ENCODE results near the gene ANLN. TPM values are rescaled to one million over a fixed set of nuclear protein-coding genes. Genes with fewer than 3 reads are reported as not detected.

Gene ANLN
- total and polyA plus RNA-seq, 9 of the 15 experiments (the other 6 are each of a cell fraction or from before 2014, with no cell fraction given), result 18.1 to 66.2 (median 38.7) TPM

GRCh38 chr7:36357054-36357453, 32.6 kb upstream of the ANLN start:
- in situ Hi-C loops (cut with MboI), result no loop called here
- Histone ChIP-seq H3K36me3 (ENCODE audit: control insufficient read depth, insufficient read depth, low read length) (no peaks in the 10 kb centered on the region), H3K4me1 (replicated peaks in 1 of 2; ENCODE audit: control insufficient read depth in 2 of 2, insufficient read depth in 2 of 2, low read length in 2 of 2) (no peaks in the 10 kb centered on the region), H3K4me3 (no peak overlapping the region), H3K9me3 (replicated peaks; ENCODE audit: control insufficient read depth, insufficient read depth, low read depth, low read length) (no peaks in the 10 kb centered on the region), H3K27ac (ENCODE audit: extremely low read depth, low read depth, low read length) (no peak overlapping the region), H3K9ac (ENCODE audit: insufficient read depth in 1 of 2, low read depth in 2 of 2, low read length in 2 of 2) (no peak overlapping the region), H4K20me1 (replicated peaks; ENCODE audit: control insufficient read depth, insufficient read depth, low read length) (no peaks in the 10 kb centered on the region), H3K4me2 (ENCODE audit: insufficient read depth, low read length) (no peak overlapping the region), H3K9me1 (ENCODE audit: control insufficient read depth, insufficient read depth, low read length) (no peaks in the 10 kb centered on the region), H3K27me3 (ENCODE audit: control insufficient read depth in 2 of 2, insufficient read depth in 2 of 2, low read length in 2 of 2) (peaks cover 27 to 32% of the 10 kb centered on the region in 2 experiments), H2AFZ (ENCODE audit: low read depth, low read length) (no peak overlapping the region), H3K79me2 (ENCODE audit: control insufficient read depth, insufficient read depth, low read length) (no peaks in the 10 kb centered on the region)
- TF ChIP-seq HMG20B (CRISPR knock-in tag; IDR thresholded peaks at IDR 0.05) (no peak), IRF9 (tag; IDR thresholded peaks at IDR 0.05) (no peak), HNRNPUL1 (IDR thresholded peaks at IDR 0.05; ENCODE audit: low read length) (no peak), BRD9 (IDR thresholded peaks at IDR 0.05; ENCODE audit: low read depth, partially characterized antibody) (no peak), SNRNP70 (optimal IDR thresholded peaks at IDR 0.05; ENCODE audit: low read depth, low read length) (no peak), CREM (IDR thresholded peaks at IDR 0.05; ENCODE audit: low read depth) (no peak), RBM25 (IDR thresholded peaks at IDR 0.05; ENCODE audit: low read depth, low read length, severe bottlenecking) (no peak), TAF7 (tag; IDR thresholded peaks at IDR 0.05) (no peak), KHSRP (IDR thresholded peaks at IDR 0.05) (no peak)
- POLR2A ChIA-PET, result interaction anchor here (0.9 kb wide), 1 partner anchor 10 kb away, joined by 3 read pairs; a partner anchor contains a TSS
- FAIRE-seq, result no peak
- no peak for DNase-seq (ENCODE audit: extremely low read depth in 1 of 4, low spot score in 3 of 4)
- WGBS (ENCODE audit: insufficient coverage, low coverage, missing lambda C conversion rate), result 4% methylated on average over 3 of the region's 3 CpGs
- no peak for ATAC-seq
- intact Hi-C loops (cut with micrococcal nuclease), result no loop called here
- no TSS peak for BruUV-seq (replicated peaks)
- CTCF ChIA-PET (ENCODE audit: low intra/inter-chr PET ratio), result no interaction called here
